CD14-positive monocyte (primary cell): ENCODE measurements around the gene VWF. TPM values are rescaled to one million over a fixed set of nuclear protein-coding genes. Genes with fewer than 3 reads are reported as not detected.

ENCODE experiments used
- DNase-seq, 3 donors: peaks; one replicate each; pipeline ENCODE4 v3.0.0-alpha.2; 2011 to 2022
- H2AFZ ChIP-seq: 2 replicates; pipeline ENCODE4 v1.6.0; 2012; ENCODE audit warnings: mild to moderate bottlenecking, low read depth, low read length, inconsistent platforms; ENCODE audit not compliant: insufficient read depth, poor library complexity, severe bottlenecking
- H3K27ac ChIP-seq, 2 donors: 1 replicate in 1 of 2; 2 replicates in 1 of 2; pipeline ENCODE4 v1.5.1; 2012 to 2013; ENCODE audit warnings: low read length in 2 of 2, control low read depth in 1 of 2, inconsistent platforms in 1 of 2, low read depth in 1 of 2, mild to moderate bottlenecking in 1 of 2
- H3K27me3 ChIP-seq, 2 donors: one replicate each; pipeline versions ENCODE4 v1.6.0 to v1.6.1; 2011 to 2013; ENCODE audit warnings: low read length in 2 of 2; ENCODE audit not compliant: control insufficient read depth in 2 of 2, insufficient read depth in 2 of 2
- H3K36me3 ChIP-seq, 2 donors: replicated peaks in 1 of 2; 1 replicate in 1 of 2; 2 replicates in 1 of 2; pipeline versions ENCODE4 v1.5.1 to v1.6.1; 2012 to 2013; ENCODE audit warnings: low read length in 2 of 2, control low read depth in 1 of 2, inconsistent platforms in 1 of 2, mild to moderate bottlenecking in 1 of 2; ENCODE audit not compliant: insufficient read depth in 2 of 2, control insufficient read depth in 1 of 2
- H3K4me1 ChIP-seq, 2 donors: 1 replicate in 1 of 2; 2 replicates in 1 of 2; pipeline versions ENCODE4 v1.5.1 to v1.6.1; 2012 to 2013; ENCODE audit warnings: low read length in 2 of 2, control low read depth in 1 of 2, inconsistent platforms in 1 of 2, mild to moderate bottlenecking in 1 of 2, moderate library complexity in 1 of 2; ENCODE audit not compliant: insufficient read depth in 2 of 2, control insufficient read depth in 1 of 2
- H3K4me2 ChIP-seq: replicated peaks from 2 replicates; pipeline ENCODE3; 2012; ENCODE audit warnings: low read length, moderate library complexity, mild to moderate bottlenecking; ENCODE audit not compliant: poor library complexity, severe bottlenecking; ENCODE audit errors: extremely low read depth
- H3K4me3 ChIP-seq, 3 experiments: fragments of 200-600 bp in 1 of 3; sonication (generic) in 1 of 3; replicated peaks in 1 of 3; 1 replicate in 2 of 3; 2 replicates in 1 of 3; pipeline ENCODE4 v1.5.1; 2011 to 2013; ENCODE audit warnings: low read length in 3 of 3, mild to moderate bottlenecking in 3 of 3, control low read depth in 2 of 3, low read depth in 2 of 3, inconsistent platforms in 1 of 3, moderate library complexity in 1 of 3
- H3K79me2 ChIP-seq: 2 replicates; pipeline ENCODE4 v1.6.0; 2012; ENCODE audit warnings: mild to moderate bottlenecking, control low read depth, inconsistent platforms, low read length, moderate library complexity; ENCODE audit not compliant: insufficient read depth
- H3K9ac ChIP-seq: 2 replicates; pipeline ENCODE4 v1.6.0; 2017; ENCODE audit warnings: low read length, mild to moderate bottlenecking; ENCODE audit not compliant: insufficient read depth, poor library complexity, severe bottlenecking
- H3K9me3 ChIP-seq, 2 donors: replicated peaks in 1 of 2; 1 replicate in 1 of 2; 2 replicates in 1 of 2; pipeline versions ENCODE4 v1.5.1 to v1.6.1; 2012 to 2013; ENCODE audit warnings: low read length in 2 of 2, control low read depth in 1 of 2; ENCODE audit not compliant: control insufficient read depth in 1 of 2, insufficient read depth in 1 of 2
- H4K20me1 ChIP-seq: 2 replicates; pipeline ENCODE4 v1.6.0; 2012; ENCODE audit warnings: mild to moderate bottlenecking, low read length, control low read depth, moderate library complexity; ENCODE audit not compliant: insufficient read depth
- H3K27ac Mint-ChIP-seq, 7 donors: one replicate each; pipeline ENCODE4 v1.8.0; 2020; ENCODE audit warnings: mild to moderate bottlenecking in 7 of 7, mixed read lengths in 7 of 7, moderate library complexity in 6 of 7, inconsistent platforms in 2 of 7
- H3K27me3 Mint-ChIP-seq, 3 donors: one replicate each; pipeline ENCODE4 v1.8.0; 2021 to 2022; ENCODE audit warnings: low read depth in 3 of 3, mild to moderate bottlenecking in 3 of 3, mixed read lengths in 3 of 3, moderate library complexity in 3 of 3, inconsistent platforms in 1 of 3
- H3K36me3 Mint-ChIP-seq, 2 donors: one replicate each; pipeline ENCODE4 v1.8.0; 2020; ENCODE audit warnings: mixed read lengths in 2 of 2, inconsistent platforms in 1 of 2, mild to moderate bottlenecking in 1 of 2
- H3K4me1 Mint-ChIP-seq: one replicate; pipeline ENCODE4 v1.8.0; 2020; ENCODE audit warnings: mild to moderate bottlenecking, mixed read lengths
- H3K4me3 Mint-ChIP-seq, 2 donors: one replicate each; pipeline ENCODE4 v1.8.0; 2020; ENCODE audit warnings: mild to moderate bottlenecking in 2 of 2, mixed read lengths in 2 of 2, moderate library complexity in 1 of 2
- H3K9me3 Mint-ChIP-seq, 7 donors: one replicate each; pipeline ENCODE4 v1.8.0; 2020 to 2022; ENCODE audit warnings: mixed read lengths in 7 of 7, mild to moderate bottlenecking in 6 of 7, moderate library complexity in 6 of 7, inconsistent platforms in 2 of 7
- CTCF ChIP-seq: fragments of 200-600 bp; IDR thresholded peaks from one replicate; pipeline ENCODE4 v1.8.0; 2022; ENCODE audit warnings: antibody characterized with exemption, mild to moderate bottlenecking
- WGBS: methylation state at CpG from one replicate; pipeline ENCODE4 v1.1.5; 2013; ENCODE audit warnings: missing lambda C conversion rate; ENCODE audit not compliant: insufficient coverage; 5-methylcytosine and 5-hydroxymethylcytosine counted together
- intact Hi-C, 2 donors: fragments of 100-400 bp; cut with micrococcal nuclease; formaldehyde crosslinking; loops; one replicate each; pipeline versions ENCODE4 v1.15.0 to v1.15.1; 2023
- polyA plus RNA-seq, 3 donors: library from polyadenylated mRNA; depleted of rRNA in 1 of 3; unstranded in 2 of 3; stranded (reverse) in 1 of 3; fragments of 300-500 nt in 2 of 3; fragments of >200 nt in 1 of 3; fragmentation: Illumina TruSeq in 2 of 3; gene quantifications; 1 replicate in 2 of 3; 2 replicates in 1 of 3; pipeline ENCODE4 v1.2.3, GENCODE V29; 2012 to 2021

VWF gene
- polyA plus RNA-seq, 3 donors, result 0.17 to 0.49 (median 0.48) TPM

- DNase-seq, result no peak
- H3K4me3 ChIP-seq, result no peak overlapping the region
- Mint-ChIP-seq H3K27ac (peak overlapping the region in 3 of 7 donors; percentile 48 to 80 (median 60)), H3K4me1 (peaks cover 34% of the 10 kb centered on the region), H3K27me3 (peaks cover 4 to 16% (median 8%) of the 10 kb centered on the region in 3 donors), H3K9me3 (peaks cover 0 to 2% (median 0%) of the 10 kb centered on the region in 7 donors), H3K36me3 (peaks cover 0 to 5% of the 10 kb centered on the region in 2 donors), H3K4me3 (no peak overlapping the region)
- intact Hi-C loops, result loop anchor here in 1 of 2 donors (5.0 kb wide), 1 partner anchor 71 kb away; no protein-coding TSS in a partner anchor
- TF ChIP-seq CTCF, result no peak
- H3K27me3 ChIP-seq, result no peaks in the 10 kb centered on the region
- no peaks in the 10 kb centered on the region for H3K36me3 ChIP-seq
- peaks cover 7 to 9% of the 10 kb centered on the region in 2 donors for H3K4me1 ChIP-seq
- no peak overlapping the region for H2AFZ ChIP-seq
- no peak overlapping the region for H3K4me2 ChIP-seq
- no peak overlapping the region for H3K27ac ChIP-seq
- 82% methylated on average over 4 of the region's 5 CpGs for WGBS
- no peaks in the 10 kb centered on the region for H3K9me3 ChIP-seq
- H3K79me2 ChIP-seq, result no peaks in the 10 kb centered on the region
- H3K9ac ChIP-seq, result no peak overlapping the region
- no peaks in the 10 kb centered on the region for H4K20me1 ChIP-seq
Measured at GRCh38 chr12:6065863-6066199, 58.6 kb downstream of the VWF start.

- H3K36me3 Mint-ChIP-seq, result peaks cover 0 to 2% of the 10 kb centered on the region in 2 donors
- Histone ChIP-seq H3K9me3 (no peaks in the 10 kb centered on the region), H3K27ac (no peak overlapping the region), H3K4me3 (no peak overlapping the region), H3K9ac (no peak overlapping the region), H3K79me2 (no peaks in the 10 kb centered on the region), H2AFZ (no peak overlapping the region), H4K20me1 (no peaks in the 10 kb centered on the region), H3K36me3 (no peaks in the 10 kb centered on the region), H3K4me1 (peaks cover 7 to 9% of the 10 kb centered on the region in 2 donors), H3K27me3 (no peaks in the 10 kb centered on the region), H3K4me2 (no peak overlapping the region)
- WGBS, result 93% methylated on average over 8 of the region's 8 CpGs
- H3K9me3 Mint-ChIP-seq, result peaks cover 0 to 2% (median 0%) of the 10 kb centered on the region in 7 donors
- no peak for DNase-seq
- H3K4me3 Mint-ChIP-seq, result no peak overlapping the region
- H3K27me3 Mint-ChIP-seq, result peaks cover 6 to 12% (median 9%) of the 10 kb centered on the region in 3 donors
- TF ChIP-seq CTCF, result no peak
- intact Hi-C loops, result loop anchor here in 1 of 2 donors (5.0 kb wide), 1 partner anchor 72 kb away; no protein-coding TSS in a partner anchor
- peak overlapping the region in 4 of 7 donors; percentile 35 to 86 (median 53) for H3K27ac Mint-ChIP-seq
- peaks cover 34% of the 10 kb centered on the region for H3K4me1 Mint-ChIP-seq
Measured at GRCh38 chr12:6065131-6065862, 59.2 kb downstream of the VWF start.
